Choroid plexus epithelial cell (primary cell): ENCODE measurements around the gene FAM118A.
A peak's percentile ranks its signal among the peaks of the same experiment; 100 is the strongest.

Experiments
- DNase-seq: peaks from one replicate; pipeline ENCODE4 v3.0.0-alpha.2; 2010; ENCODE audit warnings: low read depth
- H3K4me3 ChIP-seq: 2 replicates; pipeline ENCODE4 v1.5.1; 2011; ENCODE audit warnings: low read depth, mild to moderate bottlenecking, control low read depth, low read length, moderate library complexity
- TF ChIP-seq, protein P1 (sequence below): conservative IDR thresholded peaks from 2 replicates; pipeline ENCODE4 v1.5.1; 2011; ENCODE audit warnings: low read depth, mild to moderate bottlenecking, control low read depth, inconsistent platforms, low read length, moderate library complexity

The FAM118A gene

DNA sequence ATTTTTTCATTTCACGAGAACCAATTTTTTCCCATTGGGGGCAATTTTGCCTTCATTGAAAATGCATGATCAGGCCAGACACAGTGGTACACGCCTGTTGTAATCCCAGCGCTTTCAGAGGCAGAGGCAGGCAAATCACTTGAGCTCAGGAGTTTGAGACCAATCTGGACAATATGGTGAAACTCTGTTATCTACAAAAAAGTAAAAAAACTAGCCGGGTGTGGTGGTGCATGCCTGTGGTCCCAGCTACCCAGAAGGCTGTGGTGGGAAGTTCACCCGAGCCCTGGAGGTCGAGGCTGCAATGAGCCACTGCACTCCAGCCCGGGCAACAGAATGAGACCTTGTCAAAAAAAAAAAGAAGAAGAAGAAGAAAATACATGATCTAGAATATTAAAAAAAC lies 44.2 kb upstream of the FAM118A start:
- TF ChIP-seq, protein P1, sequence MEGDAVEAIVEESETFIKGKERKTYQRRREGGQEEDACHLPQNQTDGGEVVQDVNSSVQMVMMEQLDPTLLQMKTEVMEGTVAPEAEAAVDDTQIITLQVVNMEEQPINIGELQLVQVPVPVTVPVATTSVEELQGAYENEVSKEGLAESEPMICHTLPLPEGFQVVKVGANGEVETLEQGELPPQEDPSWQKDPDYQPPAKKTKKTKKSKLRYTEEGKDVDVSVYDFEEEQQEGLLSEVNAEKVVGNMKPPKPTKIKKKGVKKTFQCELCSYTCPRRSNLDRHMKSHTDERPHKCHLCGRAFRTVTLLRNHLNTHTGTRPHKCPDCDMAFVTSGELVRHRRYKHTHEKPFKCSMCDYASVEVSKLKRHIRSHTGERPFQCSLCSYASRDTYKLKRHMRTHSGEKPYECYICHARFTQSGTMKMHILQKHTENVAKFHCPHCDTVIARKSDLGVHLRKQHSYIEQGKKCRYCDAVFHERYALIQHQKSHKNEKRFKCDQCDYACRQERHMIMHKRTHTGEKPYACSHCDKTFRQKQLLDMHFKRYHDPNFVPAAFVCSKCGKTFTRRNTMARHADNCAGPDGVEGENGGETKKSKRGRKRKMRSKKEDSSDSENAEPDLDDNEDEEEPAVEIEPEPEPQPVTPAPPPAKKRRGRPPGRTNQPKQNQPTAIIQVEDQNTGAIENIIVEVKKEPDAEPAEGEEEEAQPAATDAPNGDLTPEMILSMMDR = no peak
- peak; percentile 62 for DNase-seq
- H3K4me3 ChIP-seq = no peak overlapping the region

DNA sequence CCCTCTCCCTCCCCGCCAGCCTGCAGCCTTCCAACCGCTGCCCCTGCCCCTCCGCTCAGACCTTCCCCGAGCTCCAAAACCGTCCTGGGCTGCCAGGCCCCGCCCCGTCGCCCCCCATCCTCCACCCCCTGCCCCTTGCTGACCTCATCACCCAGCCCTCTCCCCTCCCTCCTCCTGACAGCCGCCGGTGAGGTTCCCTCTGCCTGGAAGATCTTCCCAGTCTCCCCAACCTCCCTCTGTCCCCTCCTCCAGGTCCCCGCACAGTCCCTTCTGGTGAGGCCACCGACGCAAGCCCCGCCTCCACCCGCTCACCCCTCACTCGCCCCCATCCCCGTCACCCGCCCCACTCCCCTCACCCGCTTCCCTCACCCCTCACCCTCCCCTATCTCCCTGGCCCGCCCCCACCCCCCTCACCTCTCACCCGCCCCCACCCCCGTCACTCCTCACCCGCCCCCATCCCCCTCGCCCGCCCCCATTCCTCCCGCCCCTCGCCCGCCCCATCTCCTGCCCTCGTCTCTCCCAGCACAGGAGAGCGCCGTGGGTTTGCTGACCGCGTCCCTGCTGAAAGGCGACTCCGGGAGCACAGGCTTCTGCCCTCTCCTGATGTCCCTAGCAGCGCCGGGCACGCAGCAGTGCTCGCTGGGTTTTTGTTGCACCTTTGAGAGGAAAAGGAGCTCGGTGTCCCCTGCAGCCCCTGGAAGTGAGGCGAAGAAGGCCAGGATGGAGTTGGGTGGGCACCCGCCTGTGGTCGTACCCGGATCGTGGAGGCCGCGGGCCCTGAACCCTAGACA lies 41.4 kb upstream of the FAM118A start:
- DNase-seq = no peak
- H3K4me3 ChIP-seq = peak overlapping the region; percentile 57
- TF ChIP-seq, protein P1 = no peak

DNA sequence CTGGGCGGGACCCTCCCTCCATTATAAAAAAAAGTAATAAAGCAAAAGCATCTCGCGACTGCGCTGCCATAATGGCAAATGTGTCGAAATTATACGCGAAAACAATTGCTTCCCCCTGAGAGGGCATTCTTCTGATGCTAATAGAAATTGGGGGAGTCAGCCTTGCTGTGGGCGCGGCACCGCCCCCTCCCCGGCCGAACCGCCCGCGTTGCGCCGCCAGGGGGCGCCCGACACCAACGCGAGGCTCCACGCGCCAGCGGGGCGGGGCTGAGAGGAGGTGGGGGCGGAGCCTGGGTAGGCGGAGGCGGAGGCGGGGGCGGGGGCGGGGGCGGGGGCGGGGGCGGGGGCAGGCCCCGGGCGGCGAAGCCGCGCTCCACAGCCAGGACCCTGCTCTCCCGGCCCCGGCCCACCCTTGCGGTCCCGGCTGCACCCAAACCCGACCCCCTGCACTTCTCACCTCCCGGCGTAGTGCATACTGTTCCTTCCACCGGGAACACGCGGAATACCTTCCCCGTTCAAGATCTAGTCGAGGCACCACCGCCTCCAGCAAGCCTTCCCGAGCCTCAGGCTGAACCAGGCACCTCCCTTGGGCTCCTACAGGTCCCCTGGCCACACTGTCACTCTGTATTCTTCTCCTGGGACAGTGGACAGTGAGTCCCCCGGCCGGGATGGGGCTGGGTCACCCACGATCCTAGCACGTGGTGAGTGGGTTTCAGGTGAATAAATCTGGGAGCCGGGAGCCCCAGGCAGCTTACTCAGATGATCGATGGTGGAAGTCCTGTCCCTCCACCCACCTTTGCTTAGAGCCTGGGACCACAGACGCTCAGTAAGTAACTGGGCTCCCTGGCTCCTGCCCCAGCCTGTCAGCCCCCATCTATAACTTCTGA lies 40.5 kb upstream of the FAM118A start:
- peak; percentile 67 for DNase-seq
- peak overlapping the region; percentile 57 for H3K4me3 ChIP-seq
- TF ChIP-seq, protein P1 = peak; percentile 48

DNA sequence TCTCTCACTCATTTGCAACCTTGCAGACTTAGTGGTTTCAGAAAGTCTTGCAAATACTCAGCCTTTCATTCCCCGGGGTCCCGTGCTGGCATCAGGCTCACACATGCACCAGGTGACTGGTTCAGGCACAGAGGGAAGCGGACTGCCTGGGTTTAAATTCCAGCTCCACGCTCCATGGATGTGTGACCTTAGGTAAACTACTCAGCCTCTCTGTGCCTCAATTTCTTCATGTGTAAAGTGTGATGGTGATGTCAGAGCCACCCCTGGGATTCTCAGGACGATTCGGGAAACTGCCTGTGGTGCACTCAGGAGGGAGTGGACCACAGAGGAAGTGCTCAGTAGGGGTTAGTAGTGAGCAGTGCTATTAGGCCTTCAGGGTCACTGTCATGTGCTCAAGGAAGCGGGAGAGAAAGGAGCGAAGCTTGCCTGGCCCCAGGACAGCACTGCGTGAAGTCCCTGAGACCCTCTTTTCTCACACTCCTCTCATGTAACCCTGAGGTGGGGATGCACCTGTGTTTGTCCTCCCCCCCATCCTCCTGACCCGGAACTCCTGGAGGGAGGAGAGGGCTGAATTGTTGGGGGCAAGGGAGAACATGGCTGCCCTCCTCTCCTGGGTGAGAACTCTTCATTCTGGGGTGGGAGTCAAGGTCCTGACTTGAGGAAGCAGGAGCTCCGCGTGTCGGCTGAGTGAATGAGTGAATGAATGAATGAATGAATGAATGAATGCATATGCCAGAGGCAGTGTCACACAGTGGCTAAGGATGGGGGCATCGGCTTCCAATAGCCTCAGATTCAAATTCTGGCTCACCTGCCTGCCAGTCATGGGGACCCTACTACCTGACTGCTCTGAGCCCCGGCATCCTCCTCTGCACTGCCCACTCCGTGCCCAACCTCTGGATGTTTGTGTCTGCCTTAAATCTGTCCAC lies 39.4 kb upstream of the FAM118A start:
- DNase-seq = peak; percentile 69

DNA sequence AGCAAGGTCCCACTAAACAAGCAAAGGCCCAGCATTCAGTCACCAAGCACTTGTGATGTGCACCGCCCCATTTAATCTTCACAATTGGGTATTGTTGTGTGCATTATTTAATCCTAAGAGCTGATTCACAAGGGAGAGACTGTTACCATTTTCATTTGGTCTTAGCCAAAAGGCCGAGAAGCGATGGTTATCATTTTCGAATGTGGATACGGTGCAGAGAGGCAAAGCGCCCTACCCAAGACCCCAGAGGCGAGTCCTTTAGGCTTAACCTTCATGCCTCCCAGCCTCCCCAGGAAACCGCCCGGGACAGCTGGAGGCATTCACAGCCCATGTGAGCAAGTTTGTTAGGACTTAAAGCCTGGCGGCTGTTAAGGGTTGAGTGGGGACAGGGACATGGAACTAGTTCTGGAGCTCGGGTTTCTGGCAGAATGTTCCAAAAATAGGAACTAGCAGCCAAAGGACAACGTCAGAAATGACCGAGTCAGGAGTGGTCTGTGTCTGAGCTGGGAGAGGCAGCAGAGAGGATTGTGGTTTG lies 38.0 kb upstream of the FAM118A start:
- TF ChIP-seq, protein P1 = no peak
- no peak for DNase-seq
- H3K4me3 ChIP-seq = no peak overlapping the region

More for the DNA sequence above, 39.4 kb upstream of the FAM118A start:
- H3K4me3 ChIP-seq = no peak overlapping the region
- TF ChIP-seq, protein P1 = peak; percentile 11

DNA sequence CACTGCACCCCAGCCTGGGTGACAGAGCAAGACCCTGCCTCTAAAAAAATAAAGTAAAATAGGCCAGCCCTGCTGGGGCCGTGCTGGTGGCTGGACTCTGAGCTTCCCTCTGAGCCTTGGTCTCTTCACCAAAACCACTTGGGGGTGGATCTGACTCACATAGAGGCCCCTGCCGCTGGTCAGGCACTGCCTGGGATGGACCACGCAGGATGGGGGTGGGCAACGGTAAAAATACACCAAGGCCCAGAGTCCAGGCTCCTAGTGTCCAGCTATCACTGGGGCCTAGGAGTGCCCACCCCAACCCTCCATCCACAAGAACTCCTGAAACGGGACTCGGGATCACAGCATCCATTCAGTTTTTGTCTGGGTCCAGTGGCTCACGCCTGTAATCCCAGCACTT lies 37.2 kb upstream of the FAM118A start:
- TF ChIP-seq, protein P1 = no peak
- no peak overlapping the region for H3K4me3 ChIP-seq

More for the DNA sequence above, 37.2 kb upstream of the FAM118A start:
- DNase-seq = no peak
